Ishikawa (cell line): ENCODE measurements around the gene KCNF1.

ENCODE experiments used
- CEBPB ChIP-seq: IDR thresholded peaks from 2 replicates; pipeline ENCODE4 v1.6.1; 2012
- CREB1 ChIP-seq: IDR thresholded peaks from 2 replicates; pipeline ENCODE4 v1.6.1; 2012; ENCODE audit warnings: low read depth
- EGR1 ChIP-seq: IDR thresholded peaks from 2 replicates; pipeline ENCODE4 v1.6.1; 2012
- EP300 ChIP-seq: IDR thresholded peaks from 2 replicates; pipeline ENCODE4 v1.6.1; 2012; ENCODE audit warnings: borderline replicate concordance
- FOXM1 ChIP-seq: IDR thresholded peaks from 2 replicates; pipeline ENCODE4 v1.6.1; 2012; ENCODE audit warnings: low read depth, borderline replicate concordance
- NFIC ChIP-seq: IDR thresholded peaks from 2 replicates; pipeline ENCODE4 v1.6.1; 2012
- RAD21 ChIP-seq: IDR thresholded peaks from 2 replicates; pipeline ENCODE4 v1.6.1; 2012; ENCODE audit warnings: low read depth
- TAF1 ChIP-seq: IDR thresholded peaks from 2 replicates; pipeline ENCODE4 v1.6.1; 2012; ENCODE audit warnings: low read depth, mild to moderate bottlenecking
- TCF12 ChIP-seq: IDR thresholded peaks from 2 replicates; pipeline ENCODE4 v1.6.1; 2012; ENCODE audit warnings: low read depth
- TEAD4 ChIP-seq: IDR thresholded peaks from 2 replicates; pipeline ENCODE4 v1.6.1; 2012
- YY1 ChIP-seq: IDR thresholded peaks from 2 replicates; pipeline ENCODE4 v1.6.1; 2012; ENCODE audit warnings: low read depth
- ZBTB7A ChIP-seq: IDR thresholded peaks from 2 replicates; pipeline ENCODE4 v1.6.1; 2012; ENCODE audit warnings: low read depth
- TF ChIP-seq, protein P1 (sequence below): IDR thresholded peaks from 2 replicates; pipeline ENCODE4 v1.6.1; 2012
- TF ChIP-seq, protein P2 (sequence below): IDR thresholded peaks from 2 replicates; pipeline ENCODE4 v1.6.1; 2012; ENCODE audit warnings: low read depth, mild to moderate bottlenecking
- TF ChIP-seq, protein P3 (sequence below): IDR thresholded peaks from 2 replicates; pipeline ENCODE4 v1.6.1; 2012

KCNF1 gene

DNA sequence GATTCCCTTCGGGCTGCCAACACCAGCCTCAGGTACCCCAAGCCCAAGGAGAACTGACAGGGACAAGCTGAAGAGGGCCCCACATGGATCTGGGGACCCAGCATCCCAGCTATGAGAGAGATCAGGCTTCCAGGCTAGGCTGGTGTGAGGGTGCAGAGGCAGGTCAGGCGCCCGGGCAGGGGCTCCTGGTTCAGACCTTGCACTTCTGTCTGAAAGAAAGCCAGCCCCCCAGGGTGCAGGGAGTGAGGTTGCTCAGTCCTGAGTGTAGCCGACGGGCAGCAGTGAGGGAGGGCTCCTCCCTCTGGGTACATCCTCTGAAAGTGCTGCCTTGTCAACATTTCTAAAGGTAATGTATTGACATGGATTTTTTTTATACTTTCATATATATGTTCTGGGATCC is 33.1 kb downstream of the KCNF1 start:
- TF ChIP-seq TAF1 = no peak

DNA sequence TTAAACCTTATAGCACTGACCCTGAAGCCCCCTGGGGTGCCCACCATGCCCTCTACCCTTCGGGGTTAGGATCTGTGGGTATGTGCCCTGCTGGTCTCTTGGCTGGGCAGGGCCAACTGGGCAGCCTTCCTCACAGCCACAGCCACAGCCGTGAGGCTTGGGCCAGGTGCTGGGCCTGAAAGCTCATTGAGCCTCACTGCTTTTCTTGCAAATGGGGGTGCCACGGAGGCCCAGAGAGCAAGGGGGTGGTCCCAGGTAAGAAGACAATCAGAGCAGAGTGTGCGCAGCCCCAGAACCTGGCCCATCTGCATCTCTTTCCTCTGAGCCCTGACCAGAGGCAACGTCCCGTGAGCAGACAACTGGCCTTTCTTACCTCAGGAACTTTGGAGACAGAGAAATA is 34.7 kb downstream of the KCNF1 start:
- TF ChIP-seq TAF1 (no peak), TCF12 (no peak), EGR1 (no peak), ZBTB7A (no peak), CEBPB (no peak)
- TF ChIP-seq, protein P1, sequence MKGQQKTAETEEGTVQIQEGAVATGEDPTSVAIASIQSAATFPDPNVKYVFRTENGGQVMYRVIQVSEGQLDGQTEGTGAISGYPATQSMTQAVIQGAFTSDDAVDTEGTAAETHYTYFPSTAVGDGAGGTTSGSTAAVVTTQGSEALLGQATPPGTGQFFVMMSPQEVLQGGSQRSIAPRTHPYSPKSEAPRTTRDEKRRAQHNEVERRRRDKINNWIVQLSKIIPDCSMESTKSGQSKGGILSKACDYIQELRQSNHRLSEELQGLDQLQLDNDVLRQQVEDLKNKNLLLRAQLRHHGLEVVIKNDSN = no peak
- TF ChIP-seq, protein P2, sequence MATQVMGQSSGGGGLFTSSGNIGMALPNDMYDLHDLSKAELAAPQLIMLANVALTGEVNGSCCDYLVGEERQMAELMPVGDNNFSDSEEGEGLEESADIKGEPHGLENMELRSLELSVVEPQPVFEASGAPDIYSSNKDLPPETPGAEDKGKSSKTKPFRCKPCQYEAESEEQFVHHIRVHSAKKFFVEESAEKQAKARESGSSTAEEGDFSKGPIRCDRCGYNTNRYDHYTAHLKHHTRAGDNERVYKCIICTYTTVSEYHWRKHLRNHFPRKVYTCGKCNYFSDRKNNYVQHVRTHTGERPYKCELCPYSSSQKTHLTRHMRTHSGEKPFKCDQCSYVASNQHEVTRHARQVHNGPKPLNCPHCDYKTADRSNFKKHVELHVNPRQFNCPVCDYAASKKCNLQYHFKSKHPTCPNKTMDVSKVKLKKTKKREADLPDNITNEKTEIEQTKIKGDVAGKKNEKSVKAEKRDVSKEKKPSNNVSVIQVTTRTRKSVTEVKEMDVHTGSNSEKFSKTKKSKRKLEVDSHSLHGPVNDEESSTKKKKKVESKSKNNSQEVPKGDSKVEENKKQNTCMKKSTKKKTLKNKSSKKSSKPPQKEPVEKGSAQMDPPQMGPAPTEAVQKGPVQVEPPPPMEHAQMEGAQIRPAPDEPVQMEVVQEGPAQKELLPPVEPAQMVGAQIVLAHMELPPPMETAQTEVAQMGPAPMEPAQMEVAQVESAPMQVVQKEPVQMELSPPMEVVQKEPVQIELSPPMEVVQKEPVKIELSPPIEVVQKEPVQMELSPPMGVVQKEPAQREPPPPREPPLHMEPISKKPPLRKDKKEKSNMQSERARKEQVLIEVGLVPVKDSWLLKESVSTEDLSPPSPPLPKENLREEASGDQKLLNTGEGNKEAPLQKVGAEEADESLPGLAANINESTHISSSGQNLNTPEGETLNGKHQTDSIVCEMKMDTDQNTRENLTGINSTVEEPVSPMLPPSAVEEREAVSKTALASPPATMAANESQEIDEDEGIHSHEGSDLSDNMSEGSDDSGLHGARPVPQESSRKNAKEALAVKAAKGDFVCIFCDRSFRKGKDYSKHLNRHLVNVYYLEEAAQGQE = no peak

DNA sequence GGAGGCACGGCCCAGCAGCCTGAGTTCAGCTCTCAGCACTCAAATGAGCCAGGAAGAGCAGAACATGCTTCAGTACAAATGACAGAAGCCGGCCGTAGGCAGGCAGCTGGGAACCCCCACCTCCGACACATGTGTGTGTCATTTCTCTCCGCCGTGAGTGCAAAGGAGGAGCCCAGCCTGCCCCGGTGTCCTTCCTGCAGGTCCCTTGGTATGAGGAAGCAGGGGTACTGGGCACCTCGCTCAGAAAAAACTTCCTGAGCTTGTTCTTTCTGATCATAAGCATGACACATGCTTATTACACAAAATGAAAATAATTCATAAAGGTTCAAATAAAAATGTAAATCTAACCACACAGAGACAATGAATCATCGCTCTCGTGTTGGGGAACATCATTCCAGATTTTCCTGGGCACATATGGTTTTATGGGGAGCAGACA is 35.3 kb downstream of the KCNF1 start:
- no peak for TF ChIP-seq YY1
- no peak for TF ChIP-seq RAD21
- TF ChIP-seq ZBTB7A = no peak
- TF ChIP-seq TAF1 = no peak
- TF ChIP-seq FOXM1 = no peak
- no peak for TF ChIP-seq NFIC
- TF ChIP-seq, protein P2 = no peak
- TF ChIP-seq, protein P1 = no peak
- TF ChIP-seq, protein P3, sequence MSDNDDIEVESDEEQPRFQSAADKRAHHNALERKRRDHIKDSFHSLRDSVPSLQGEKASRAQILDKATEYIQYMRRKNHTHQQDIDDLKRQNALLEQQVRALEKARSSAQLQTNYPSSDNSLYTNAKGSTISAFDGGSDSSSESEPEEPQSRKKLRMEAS = no peak
- TF ChIP-seq CEBPB = no peak
- TF ChIP-seq TEAD4 = no peak
- no peak for TF ChIP-seq EGR1
- no peak for TF ChIP-seq CREB1
- no peak for TF ChIP-seq EP300
- TF ChIP-seq TCF12 = no peak

DNA sequence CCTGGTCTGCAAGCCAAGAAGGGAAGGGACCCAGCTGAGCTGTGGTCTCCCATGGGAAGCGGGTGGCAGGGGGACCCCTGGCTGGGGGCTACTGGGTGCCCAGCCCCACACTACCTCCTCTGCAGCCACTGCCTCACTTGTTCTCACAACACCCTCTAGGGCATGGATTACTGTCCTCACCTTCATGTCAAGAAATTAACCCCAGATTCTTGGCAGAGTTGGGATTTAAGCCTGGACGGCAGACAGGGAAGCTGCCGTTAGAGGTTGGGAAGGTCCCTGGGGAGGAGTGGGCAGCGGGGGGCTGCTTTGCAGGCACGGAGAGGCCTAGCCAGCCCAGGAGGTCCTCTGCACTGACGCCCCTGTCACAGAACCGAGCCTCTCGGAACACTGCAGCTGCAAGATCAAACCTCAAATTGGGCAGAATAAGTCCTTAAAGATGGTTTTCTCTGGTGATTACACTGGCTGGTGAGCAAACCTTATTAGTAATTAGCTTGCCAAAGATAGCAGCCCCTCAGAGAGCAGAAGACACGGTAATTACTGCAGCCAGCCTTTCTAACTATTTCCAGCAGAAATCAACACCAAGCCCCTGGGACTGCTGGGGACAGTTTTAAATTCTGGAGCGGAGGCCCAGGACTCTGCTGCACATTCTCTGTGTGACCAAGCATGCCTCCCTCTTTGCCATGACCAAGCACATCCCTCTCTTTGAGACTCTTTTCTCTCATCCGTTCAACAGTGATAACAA is 35.9 kb downstream of the KCNF1 start:
- TF ChIP-seq EP300 (no peak), CREB1 (no peak), RAD21 (no peak), TAF1 (no peak), TCF12 (no peak), TEAD4 (no peak), YY1 (no peak), FOXM1 (no peak), CEBPB (no peak), EGR1 (no peak), NFIC (no peak), ZBTB7A (no peak)
- TF ChIP-seq, protein P1 = no peak
- TF ChIP-seq, protein P3 = no peak
- TF ChIP-seq, protein P2 = no peak
